NB4 (cell line): ENCODE results near the gene CNGB1.

ENCODE experiments used
- CTCF ChIP-seq: IDR thresholded peaks from one replicate; pipeline ENCODE4 v1.5.1; 2012; ENCODE audit warnings: low read depth, low read length
- MAX ChIP-seq: IDR thresholded peaks from 2 replicates; pipeline ENCODE4 v1.6.1; 2011; ENCODE audit warnings: low read depth, low read length
- MYC ChIP-seq: IDR thresholded peaks from 2 replicates; pipeline ENCODE4 v1.6.1; 2011; ENCODE audit warnings: low read depth, low read length
- POLR2A ChIP-seq: IDR thresholded peaks from 2 replicates; pipeline ENCODE4 v1.6.1; 2011; ENCODE audit warnings: mild to moderate bottlenecking; ENCODE audit not compliant: insufficient read length; ENCODE audit errors: extremely low read depth

- TF ChIP-seq POLR2A, result no peak
- no peak for TF ChIP-seq CTCF
- no peak for TF ChIP-seq MYC
- TF ChIP-seq MAX, result no peak
Observed at GRCh38 chr16:57908409-57908987, 62.4 kb downstream of the CNGB1 start.
